Uterus (tissue), 2 donors: ENCODE results near the gene COX10.

Source experiments
- CTCF ChIP-seq, 4 experiments: fragments of 200-600 bp in 2 of 4; fragments of 450-650 bp in 2 of 4; sonication (generic) in 2 of 4; IDR thresholded peaks; one replicate each; pipeline ENCODE4 v1.5.1; 2016 to 2019; ENCODE audit warnings: antibody characterized with exemption in 4 of 4, mild to moderate bottlenecking in 2 of 4, moderate library complexity in 1 of 4
- POLR2A ChIP-seq, 2 donors: fragments of 450-650 bp; IDR thresholded peaks; one replicate each; pipeline ENCODE4 v1.6.1; 2016; ENCODE audit warnings: antibody characterized with exemption in 2 of 2, mild to moderate bottlenecking in 1 of 2, moderate library complexity in 1 of 2

GRCh38 chr17:14165616-14166015 is 96.3 kb downstream of the COX10 start:
- TF ChIP-seq CTCF (IDR thresholded peaks at IDR 0.05) (no peak), POLR2A (IDR thresholded peaks at IDR 0.05) (no peak)
